Thymus (tissue), 14 donors: ENCODE measurements around the gene ILRUN. TPM values are rescaled to one million over a fixed set of nuclear protein-coding genes. Genes with fewer than 3 reads are reported as not detected.
"Not testable (repeated sequence)": the region's sequence is repeated elsewhere in the genome, so short reads cannot be mapped to it uniquely, and the experiment has no call there.

ENCODE experiments used
- DNase-seq, 9 donors: peaks; one replicate each; pipeline ENCODE4 v3.0.0-alpha.2; 2013; ENCODE audit warnings: low spot score in 9 of 9, low read depth in 6 of 9, missing footprints in 1 of 9
- H3K27ac ChIP-seq, 2 donors: one replicate each; pipeline ENCODE4 v1.5.1; 2013; ENCODE audit warnings: control low read depth in 1 of 2, low read depth in 1 of 2, low read length in 1 of 2, mild to moderate bottlenecking in 1 of 2, moderate library complexity in 1 of 2
- H3K27me3 ChIP-seq, 2 donors: one replicate each; pipeline ENCODE4 v1.5.1; 2013; ENCODE audit warnings: low read length in 1 of 2; ENCODE audit not compliant: control insufficient read depth in 2 of 2, insufficient read depth in 1 of 2
- H3K36me3 ChIP-seq, 2 donors: one replicate each; pipeline ENCODE4 v1.5.1; 2013; ENCODE audit warnings: low read length in 1 of 2, mild to moderate bottlenecking in 1 of 2, moderate library complexity in 1 of 2; ENCODE audit not compliant: control insufficient read depth in 2 of 2, insufficient read depth in 2 of 2
- H3K4me1 ChIP-seq, 2 donors: one replicate each; pipeline ENCODE4 v1.5.1; 2013; ENCODE audit warnings: low read length in 2 of 2; ENCODE audit not compliant: control insufficient read depth in 2 of 2, insufficient read depth in 2 of 2
- H3K4me3 ChIP-seq, 2 donors: one replicate each; pipeline ENCODE4 v1.5.1; 2013; ENCODE audit warnings: low read length in 2 of 2, control low read depth in 1 of 2, mild to moderate bottlenecking in 1 of 2
- H3K9me3 ChIP-seq, 2 donors: one replicate each; pipeline ENCODE4 v1.5.1; 2013; ENCODE audit warnings: low read length in 1 of 2, mild to moderate bottlenecking in 1 of 2; ENCODE audit not compliant: control insufficient read depth in 2 of 2, insufficient read depth in 1 of 2
- WGBS: extraction: QIAGEN DNeasy Blood & Tissue Kit; methylation state at CpG from one replicate; pipeline ENCODE4 v1.1.7; 2013; 5-methylcytosine and 5-hydroxymethylcytosine counted together
- long read RNA-seq, 10 donors: transcript quantifications; one replicate each; lab custom pipeline, GENCODE V29; 2026
- polyA plus RNA-seq: library from polyadenylated mRNA; stranded (reverse); fragments of 200-250 nt; gene quantifications from one replicate; pipeline ENCODE4 v1.2.3, GENCODE V29; 2013
- total RNA-seq: library from RNA; stranded (reverse); fragments of 120-200 nt; gene quantifications from one replicate; pipeline ENCODE4 v1.2.4, GENCODE V29; 2013
- donor health status: healthy.

ILRUN gene
- total RNA-seq (17.4 TPM), polyA plus RNA-seq (35.5 TPM)
- long read RNA-seq, donor 1: 0 reads
- long read RNA-seq, donor 2: 0 reads
- long read RNA-seq, donor 3, full-length matches to known transcripts: 2 of 2 reads
- long read RNA-seq, donor 3, partial matches to known transcripts: 0 of 2 reads
- long read RNA-seq, donor 3, other reads (novel, unspliced or antisense): 0 of 2 reads
- long read RNA-seq, donor 4, full-length matches to known transcripts: 2 of 2 reads
- long read RNA-seq, donor 4, partial matches to known transcripts: 0 of 2 reads
- long read RNA-seq, donor 4, other reads (novel, unspliced or antisense): 0 of 2 reads
- long read RNA-seq, donor 5, full-length matches to known transcripts: 2 of 13 reads
- long read RNA-seq, donor 5, partial matches to known transcripts: 11 of 13 reads
- long read RNA-seq, donor 5, other reads (novel, unspliced or antisense): 0 of 13 reads
- long read RNA-seq, donor 6, full-length matches to known transcripts: 8 of 18 reads
- long read RNA-seq, donor 6, partial matches to known transcripts: 10 of 18 reads
- long read RNA-seq, donor 6, other reads (novel, unspliced or antisense): 0 of 18 reads
- long read RNA-seq, donor 7, full-length matches to known transcripts: 1 of 22 reads
- long read RNA-seq, donor 7, partial matches to known transcripts: 21 of 22 reads
- long read RNA-seq, donor 7, other reads (novel, unspliced or antisense): 0 of 22 reads
- long read RNA-seq, donor 8: 0 reads
- long read RNA-seq, donor 9, full-length matches to known transcripts: 2 of 14 reads
- long read RNA-seq, donor 9, partial matches to known transcripts: 12 of 14 reads
- long read RNA-seq, donor 9, other reads (novel, unspliced or antisense): 0 of 14 reads
- long read RNA-seq, donor 10, full-length matches to known transcripts: 1 of 20 reads
- long read RNA-seq, donor 10, partial matches to known transcripts: 19 of 20 reads
- long read RNA-seq, donor 10, other reads (novel, unspliced or antisense): 0 of 20 reads

DNA sequence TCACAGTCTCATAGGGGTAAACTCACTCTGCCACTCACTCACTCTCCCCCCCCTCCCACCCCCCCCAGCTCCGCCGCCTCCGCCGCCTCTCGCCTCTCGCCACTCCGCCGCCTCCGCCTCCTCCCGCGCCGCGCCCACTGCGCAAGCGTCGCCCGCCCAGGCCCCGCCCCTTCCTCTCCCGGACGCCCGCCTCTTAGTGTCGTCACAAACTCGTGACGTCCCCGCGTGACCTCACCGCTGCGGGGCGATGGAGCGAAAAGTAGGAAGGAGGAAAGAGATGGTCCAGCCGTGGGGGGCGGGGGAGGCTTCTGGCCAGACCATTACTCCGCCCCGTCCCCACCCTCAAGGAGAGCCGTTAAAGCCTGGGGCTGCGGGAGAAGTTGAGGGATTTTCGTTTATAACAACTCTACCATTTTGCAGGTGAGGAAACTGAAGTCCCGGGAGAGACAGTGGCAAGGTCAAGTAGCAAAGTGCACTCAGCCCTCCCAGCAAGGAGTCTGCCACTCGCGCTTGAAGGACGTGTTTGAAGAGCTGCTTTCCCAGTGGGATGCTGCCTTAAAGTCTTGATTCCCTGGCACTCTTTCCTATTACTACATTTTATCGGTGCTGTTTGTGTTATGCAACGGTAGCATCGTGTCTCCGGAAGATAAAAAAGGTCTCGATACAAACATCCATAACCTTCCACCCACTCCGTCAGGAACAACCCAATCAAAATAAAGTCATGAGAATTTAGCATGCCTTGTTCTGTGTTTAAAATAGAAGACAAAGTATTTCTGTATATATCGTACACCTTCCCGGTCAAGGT, at the start of gene ILRUN:
Gene ILRUN, minus strand, starts transcription at position 29 of the 805 bp plus-strand sequence. CDS start 164 bp downstream, outside the sequence.
- Histone ChIP-seq H3K4me3 (peak within 1 kb of the TSS; percentile 94 to 99), H3K9me3 (no peaks in the 10 kb centered on the region), H3K4me1 (peaks cover 13 to 18% of the 10 kb centered on the region in 2 donors), H3K27ac (peak within 1 kb of the TSS; percentile 75 to 86), H3K27me3 (no peaks in the 10 kb centered on the region), H3K36me3 (no peaks in the 10 kb centered on the region)
- WGBS: 5% methylated on average over 49 of the region's 49 CpGs
- peak; percentile 85 to 98 (median 95) for DNase-seq

GRCh38 chr6:34745277-34746103, 48.9 kb upstream of the ILRUN start:
- no peaks in the 10 kb centered on the region for H3K4me1 ChIP-seq
- no peak overlapping the region for H3K4me3 ChIP-seq
- no peaks in the 10 kb centered on the region for H3K9me3 ChIP-seq
- no peak overlapping the region for H3K27ac ChIP-seq
- no peak for DNase-seq
- H3K27me3 ChIP-seq: no peaks in the 10 kb centered on the region
- H3K36me3 ChIP-seq: no peaks in the 10 kb centered on the region
- WGBS: 96% methylated on average over 10 of the region's 10 CpGs

- not testable (repeated sequence) for H3K9me3 ChIP-seq, H3K27me3 ChIP-seq, H3K4me1 ChIP-seq, H3K27ac ChIP-seq, H3K4me3 ChIP-seq, H3K36me3 ChIP-seq, DNase-seq
- 98% methylated on average over 10 of the region's 10 CpGs for whole genome bisulfite sequencing
These were observed 47.7 kb upstream of the ILRUN start for GRCh38 chr6:34744294-34744647.

DNA sequence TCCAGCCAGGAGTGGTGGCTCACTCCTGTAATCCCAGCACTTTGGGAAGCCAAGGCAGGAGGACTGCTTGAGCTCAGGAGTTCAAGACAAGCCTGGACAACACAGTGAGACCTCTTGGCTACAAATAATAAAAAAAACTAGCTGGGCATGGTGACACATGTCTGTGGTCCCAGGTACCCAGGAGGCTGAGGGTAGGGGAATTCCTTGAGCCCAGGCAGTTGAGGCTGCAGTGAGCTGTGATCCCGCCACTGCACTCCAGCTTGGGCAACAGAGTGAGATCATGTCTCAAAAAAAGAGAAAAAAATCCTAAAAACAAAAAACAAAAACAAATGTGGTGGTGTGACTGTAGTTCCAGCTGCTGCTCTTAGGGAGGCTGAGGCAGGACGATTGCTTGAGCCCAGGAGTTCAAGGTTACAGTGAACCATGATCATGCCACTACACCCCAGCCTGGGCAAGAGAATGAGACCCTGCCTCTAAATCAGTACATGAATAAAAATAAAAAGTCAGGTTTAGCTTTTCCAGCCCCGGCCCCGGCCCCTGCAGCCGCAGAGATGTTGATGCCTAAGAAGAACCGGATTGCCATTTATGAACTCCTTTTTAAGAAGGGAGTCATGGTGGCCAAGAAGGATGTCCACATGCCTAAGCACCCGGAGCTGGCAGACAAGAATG, 47.2 kb upstream of the ILRUN start:
- DNase-seq: no peak
- Histone ChIP-seq H3K27ac (no peak overlapping the region), H3K36me3 (no peaks in the 10 kb centered on the region), H3K9me3 (no peaks in the 10 kb centered on the region), H3K4me1 (no peaks in the 10 kb centered on the region), H3K27me3 (no peaks in the 10 kb centered on the region), H3K4me3 (no peak overlapping the region)
- WGBS: 91% methylated on average over 7 of the region's 7 CpGs

- H3K36me3 ChIP-seq: no peaks in the 10 kb centered on the region
- H3K4me1 ChIP-seq: no peaks in the 10 kb centered on the region
- DNase-seq: no peak
- H3K27me3 ChIP-seq: no peaks in the 10 kb centered on the region
- H3K4me3 ChIP-seq: no peak overlapping the region
- H3K9me3 ChIP-seq: no peaks in the 10 kb centered on the region
- WGBS: 98% methylated on average over 4 of the region's 4 CpGs
- H3K27ac ChIP-seq: no peak overlapping the region
These were observed 45.5 kb upstream of the ILRUN start for GRCh38 chr6:34742094-34742493.

GRCh38 chr6:34736823-34737222, 40.3 kb upstream of the ILRUN start:
- H3K27me3 ChIP-seq: no peaks in the 10 kb centered on the region
- H3K9me3 ChIP-seq: no peaks in the 10 kb centered on the region
- DNase-seq: no peak
- no peak overlapping the region for H3K4me3 ChIP-seq
- no peak overlapping the region for H3K27ac ChIP-seq
- no peaks in the 10 kb centered on the region for H3K4me1 ChIP-seq
- 96% methylated on average over 3 of the region's 3 CpGs for WGBS
- H3K36me3 ChIP-seq: no peaks in the 10 kb centered on the region

DNA sequence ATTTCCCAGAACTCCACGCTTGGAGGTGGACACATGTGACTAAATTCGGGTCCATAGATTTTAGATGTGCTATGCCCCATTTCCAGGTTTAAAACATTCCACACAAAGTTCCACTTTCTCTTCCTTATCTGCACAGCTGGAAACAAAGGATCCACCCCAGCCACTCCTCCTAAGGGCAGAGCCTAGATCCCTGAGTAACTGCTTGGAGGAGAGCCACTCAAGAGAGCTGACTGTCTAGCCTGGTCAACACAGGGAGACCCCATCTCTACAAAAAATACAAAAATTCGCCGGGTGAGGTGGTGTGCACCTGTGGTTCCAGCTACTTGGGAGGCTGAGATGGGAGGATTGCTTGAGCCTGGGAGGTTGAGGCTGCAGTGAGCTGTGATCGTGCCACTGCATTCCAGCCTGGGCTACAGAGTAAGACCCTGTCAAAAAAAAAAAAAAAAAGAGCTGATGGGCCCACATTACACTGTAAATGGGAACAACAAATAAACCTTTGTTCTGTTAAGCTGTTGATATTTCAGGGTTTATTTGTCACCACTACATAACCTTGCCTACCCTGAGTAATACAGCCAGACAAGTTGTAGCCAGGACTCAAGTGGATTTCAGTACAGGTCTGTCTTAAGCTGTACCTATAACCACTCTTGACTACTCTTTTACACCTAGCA, 35.0 kb upstream of the ILRUN start:
- 96% methylated on average over 5 of the region's 5 CpGs for WGBS
- DNase-seq: no peak
- Histone ChIP-seq H3K9me3 (no peaks in the 10 kb centered on the region), H3K36me3 (no peaks in the 10 kb centered on the region), H3K27ac (no peak overlapping the region), H3K4me1 (no peaks in the 10 kb centered on the region), H3K27me3 (no peaks in the 10 kb centered on the region), H3K4me3 (no peak overlapping the region)
